HepG2 (cell line): ENCODE results near the gene ALG11.

Experiments
- EZH2 ChIP-seq: conservative IDR thresholded peaks from 2 replicates; pipeline ENCODE4 v1.6.1; 2012; ENCODE audit warnings: mild to moderate bottlenecking, low read depth, low read length, moderate library complexity
- GATA4 ChIP-seq: sonication (generic); IDR thresholded peaks from 2 replicates; pipeline ENCODE4 v1.6.1; 2016; ENCODE audit warnings: antibody characterized with exemption, low read depth, borderline replicate concordance
- KLF9 ChIP-seq: IDR thresholded peaks from 2 replicates; pipeline ENCODE4 v1.6.1; 2016; ENCODE audit warnings: low read depth
- POLR2A ChIP-seq, 2 experiments: IDR thresholded peaks; 2 replicates each; pipeline ENCODE4 v1.6.1; 2011; ENCODE audit warnings: low read depth in 2 of 2, low read length in 2 of 2, mild to moderate bottlenecking in 1 of 2, moderate library complexity in 1 of 2; ENCODE audit not compliant: insufficient read depth in 1 of 2
- YY1 ChIP-seq: IDR thresholded peaks from 2 replicates; pipeline ENCODE4 v1.6.1; 2011; ENCODE audit warnings: low read length, low read depth, moderate library complexity, mild to moderate bottlenecking; ENCODE audit not compliant: insufficient read depth, insufficient replicate concordance
- ZNF121 ChIP-seq: sonication (generic); formaldehyde crosslinking; IDR thresholded peaks from 2 replicates; pipeline ENCODE4 v1.5.0; 2020; ENCODE audit warnings: mild to moderate bottlenecking, missing genetic modification reagents
- ZNF33A ChIP-seq: sonication (generic); formaldehyde crosslinking; IDR thresholded peaks from 2 replicates; pipeline ENCODE4 v1.5.1; 2020; ENCODE audit warnings: missing genetic modification reagents, mild to moderate bottlenecking, moderate library complexity, borderline replicate concordance
- ZZZ3 ChIP-seq: sonication (generic); formaldehyde crosslinking; IDR thresholded peaks from 2 replicates; pipeline ENCODE4 v1.4.0; 2020; ENCODE audit warnings: missing genetic modification reagents, mild to moderate bottlenecking, borderline replicate concordance
- TF ChIP-seq, protein P1 (sequence below): IDR thresholded peaks from 2 replicates; pipeline ENCODE4 v1.6.1; 2012; ENCODE audit warnings: low read length, improper control_type of control experiment

DNA sequence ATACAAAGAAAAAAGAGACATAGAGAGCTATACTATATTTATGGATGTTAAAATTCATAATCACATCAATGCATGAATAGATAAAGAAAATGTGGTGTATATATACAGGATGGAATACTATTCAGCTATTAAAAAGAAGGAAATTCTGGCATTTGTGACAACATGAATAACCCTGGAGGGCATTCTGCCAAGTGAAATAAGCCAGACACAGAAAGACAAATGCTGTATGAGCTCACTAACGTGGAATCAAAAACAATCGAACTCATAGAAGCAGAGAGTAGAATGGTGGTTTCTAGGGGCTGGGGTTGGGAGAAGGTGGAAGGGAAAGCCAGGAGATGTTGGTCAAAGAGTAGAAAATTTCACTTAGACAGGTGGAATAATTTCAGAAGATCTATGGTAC is 36.3 kb downstream of the ALG11 start:
- TF ChIP-seq, protein P1, sequence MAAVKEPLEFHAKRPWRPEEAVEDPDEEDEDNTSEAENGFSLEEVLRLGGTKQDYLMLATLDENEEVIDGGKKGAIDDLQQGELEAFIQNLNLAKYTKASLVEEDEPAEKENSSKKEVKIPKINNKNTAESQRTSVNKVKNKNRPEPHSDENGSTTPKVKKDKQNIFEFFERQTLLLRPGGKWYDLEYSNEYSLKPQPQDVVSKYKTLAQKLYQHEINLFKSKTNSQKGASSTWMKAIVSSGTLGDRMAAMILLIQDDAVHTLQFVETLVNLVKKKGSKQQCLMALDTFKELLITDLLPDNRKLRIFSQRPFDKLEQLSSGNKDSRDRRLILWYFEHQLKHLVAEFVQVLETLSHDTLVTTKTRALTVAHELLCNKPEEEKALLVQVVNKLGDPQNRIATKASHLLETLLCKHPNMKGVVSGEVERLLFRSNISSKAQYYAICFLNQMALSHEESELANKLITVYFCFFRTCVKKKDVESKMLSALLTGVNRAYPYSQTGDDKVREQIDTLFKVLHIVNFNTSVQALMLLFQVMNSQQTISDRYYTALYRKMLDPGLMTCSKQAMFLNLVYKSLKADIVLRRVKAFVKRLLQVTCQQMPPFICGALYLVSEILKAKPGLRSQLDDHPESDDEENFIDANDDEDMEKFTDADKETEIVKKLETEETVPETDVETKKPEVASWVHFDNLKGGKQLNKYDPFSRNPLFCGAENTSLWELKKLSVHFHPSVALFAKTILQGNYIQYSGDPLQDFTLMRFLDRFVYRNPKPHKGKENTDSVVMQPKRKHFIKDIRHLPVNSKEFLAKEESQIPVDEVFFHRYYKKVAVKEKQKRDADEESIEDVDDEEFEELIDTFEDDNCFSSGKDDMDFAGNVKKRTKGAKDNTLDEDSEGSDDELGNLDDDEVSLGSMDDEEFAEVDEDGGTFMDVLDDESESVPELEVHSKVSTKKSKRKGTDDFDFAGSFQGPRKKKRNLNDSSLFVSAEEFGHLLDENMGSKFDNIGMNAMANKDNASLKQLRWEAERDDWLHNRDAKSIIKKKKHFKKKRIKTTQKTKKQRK: no peak
- TF ChIP-seq ZZZ3 (no peak), ZNF33A (CRISPR knock-in tag) (no peak), EZH2 (no peak), POLR2A (IDR thresholded peaks at IDR 0.05; ENCODE audit: insufficient read depth in 1 of 2, low read depth in 2 of 2, low read length in 2 of 2) (no peak), YY1 (no peak), KLF9 (CRISPR knock-in tag) (no peak), ZNF121 (CRISPR knock-in tag) (no peak), GATA4 (no peak)
